ENCODE measurements around the gene ZMIZ2.

Gene ZMIZ2

GRCh38 chr7:44808914-44809393 lies 60.3 kb downstream of the ZMIZ2 start:
- no peak for DNase-seq
- ATAC-seq: no peak
- Mint-ChIP-seq H3K36me3 (ENCODE audit: low read depth) (no peaks in the 10 kb centered on the region), H3K27me3 (no peaks in the 10 kb centered on the region), H3K4me3 (no peak overlapping the region), H3K27ac (no peak overlapping the region), H3K4me1 (no peaks in the 10 kb centered on the region), H3K9me3 (no peaks in the 10 kb centered on the region)

GRCh38 chr7:44811093-44811492 lies 62.4 kb downstream of the ZMIZ2 start:
- no peak overlapping the region for H3K27ac Mint-ChIP-seq
- no peaks in the 10 kb centered on the region for H3K9me3 Mint-ChIP-seq
- no peaks in the 10 kb centered on the region for H3K27me3 Mint-ChIP-seq
- DNase-seq (no peak), ATAC-seq (no peak)
- no peaks in the 10 kb centered on the region for H3K36me3 Mint-ChIP-seq (ENCODE audit: low read depth)
- H3K4me1 Mint-ChIP-seq: no peaks in the 10 kb centered on the region
- H3K4me3 Mint-ChIP-seq: no peak overlapping the region

- no peak overlapping the region for H3K27ac Mint-ChIP-seq
- no peak overlapping the region for H3K4me3 Mint-ChIP-seq
Measured at GRCh38 chr7:44811571-44811970, 62.9 kb downstream of the ZMIZ2 start.

GRCh38 chr7:44814919-44815318 lies 66.3 kb downstream of the ZMIZ2 start:
- DNase-seq (no peak), ATAC-seq (no peak)
- Mint-ChIP-seq H3K4me3 (no peak overlapping the region), H3K36me3 (ENCODE audit: low read depth) (no peaks in the 10 kb centered on the region), H3K27ac (no peak overlapping the region), H3K4me1 (no peaks in the 10 kb centered on the region), H3K9me3 (no peaks in the 10 kb centered on the region), H3K27me3 (no peaks in the 10 kb centered on the region)

More at GRCh38 chr7:44811571-44811970, 62.9 kb downstream of the ZMIZ2 start:
- Mint-ChIP-seq H3K27me3 (no peaks in the 10 kb centered on the region), H3K9me3 (no peaks in the 10 kb centered on the region), H3K4me1 (no peaks in the 10 kb centered on the region), H3K36me3 (ENCODE audit: low read depth) (no peaks in the 10 kb centered on the region)
- no peak for DNase-seq
- no peak for ATAC-seq

DNA sequence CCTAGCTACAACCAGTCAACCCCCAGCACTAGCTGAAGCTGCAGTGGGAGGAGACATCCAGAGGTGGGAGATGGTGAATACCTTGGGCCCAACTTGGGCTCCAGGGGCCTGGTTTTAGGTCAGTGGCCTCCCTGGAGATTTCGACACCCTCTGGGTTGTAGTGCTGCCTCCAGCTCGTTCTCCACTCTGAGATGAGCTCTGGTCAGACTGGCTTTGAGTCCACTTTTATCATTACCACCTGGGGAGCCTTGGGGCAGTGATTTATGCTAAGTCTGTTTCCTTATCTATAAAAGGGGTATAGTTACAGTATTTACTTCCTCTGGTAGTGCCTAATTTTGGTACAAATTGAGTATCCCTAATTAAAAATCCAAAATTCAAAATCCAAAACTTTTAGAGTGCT lies 70.6 kb downstream of the ZMIZ2 start:
- Mint-ChIP-seq H3K27me3 (no peaks in the 10 kb centered on the region), H3K27ac (no peak overlapping the region), H3K4me1 (peaks cover under 1% of the 10 kb centered on the region), H3K9me3 (no peaks in the 10 kb centered on the region), H3K4me3 (no peak overlapping the region), H3K36me3 (ENCODE audit: low read depth) (no peaks in the 10 kb centered on the region)
- ATAC-seq (no peak), DNase-seq (no peak)
